ENCODE data around the gene MYH13.

Gene MYH13

GRCh38 chr17:10344816-10345215 is 28.0 kb downstream of the MYH13 start:
- no peak for DNase-seq

GRCh38 chr17:10339051-10339450 is 33.8 kb downstream of the MYH13 start:
- no peak for DNase-seq

- DNase-seq, result peak; percentile 98
Observed at GRCh38 chr17:10337976-10338375, 34.8 kb downstream of the MYH13 start.

DNA sequence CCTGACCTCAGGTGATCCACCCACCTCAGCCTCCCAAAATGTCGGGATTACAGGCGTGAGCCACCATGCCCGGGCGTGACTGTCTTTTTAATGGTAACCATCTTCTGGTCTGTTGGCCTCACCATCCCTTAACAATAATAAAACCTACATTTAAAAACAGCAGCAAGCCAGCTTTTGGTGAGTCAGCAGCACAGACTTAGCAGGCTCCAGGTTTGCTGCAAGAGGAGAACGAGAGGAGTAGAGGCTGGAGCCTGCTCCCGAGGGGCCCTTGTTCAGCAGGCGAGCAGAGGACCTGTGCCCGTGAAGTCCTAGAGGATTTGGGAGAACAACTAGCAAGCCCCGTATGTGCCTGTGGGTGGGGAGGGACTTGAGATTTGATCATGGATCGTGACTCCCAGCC is 35.7 kb downstream of the MYH13 start:
- DNase-seq, result peak; percentile 65

- no peak for DNase-seq
Observed at GRCh38 chr17:10336393-10336792, 36.4 kb downstream of the MYH13 start.

DNA sequence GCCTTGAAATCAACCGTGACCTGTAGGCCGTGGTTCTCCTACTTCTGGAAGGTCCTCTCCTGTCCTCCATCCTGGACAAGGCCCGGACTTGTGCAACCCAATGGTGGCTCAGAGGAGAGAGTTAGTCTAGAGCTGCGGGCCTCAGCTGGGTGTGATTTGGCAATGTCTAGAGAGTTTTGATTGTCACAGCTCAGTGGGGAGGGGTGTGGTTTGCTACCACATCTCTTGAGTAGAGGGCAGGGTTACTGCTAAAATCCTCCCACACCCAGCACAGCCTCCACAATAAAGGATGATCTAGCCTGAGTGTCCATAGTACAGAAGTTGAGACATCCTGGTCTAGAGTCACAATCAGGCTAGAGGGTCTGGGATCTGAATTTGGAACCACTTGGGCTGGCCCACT is 40.3 kb downstream of the MYH13 start:
- no peak for DNase-seq

DNA sequence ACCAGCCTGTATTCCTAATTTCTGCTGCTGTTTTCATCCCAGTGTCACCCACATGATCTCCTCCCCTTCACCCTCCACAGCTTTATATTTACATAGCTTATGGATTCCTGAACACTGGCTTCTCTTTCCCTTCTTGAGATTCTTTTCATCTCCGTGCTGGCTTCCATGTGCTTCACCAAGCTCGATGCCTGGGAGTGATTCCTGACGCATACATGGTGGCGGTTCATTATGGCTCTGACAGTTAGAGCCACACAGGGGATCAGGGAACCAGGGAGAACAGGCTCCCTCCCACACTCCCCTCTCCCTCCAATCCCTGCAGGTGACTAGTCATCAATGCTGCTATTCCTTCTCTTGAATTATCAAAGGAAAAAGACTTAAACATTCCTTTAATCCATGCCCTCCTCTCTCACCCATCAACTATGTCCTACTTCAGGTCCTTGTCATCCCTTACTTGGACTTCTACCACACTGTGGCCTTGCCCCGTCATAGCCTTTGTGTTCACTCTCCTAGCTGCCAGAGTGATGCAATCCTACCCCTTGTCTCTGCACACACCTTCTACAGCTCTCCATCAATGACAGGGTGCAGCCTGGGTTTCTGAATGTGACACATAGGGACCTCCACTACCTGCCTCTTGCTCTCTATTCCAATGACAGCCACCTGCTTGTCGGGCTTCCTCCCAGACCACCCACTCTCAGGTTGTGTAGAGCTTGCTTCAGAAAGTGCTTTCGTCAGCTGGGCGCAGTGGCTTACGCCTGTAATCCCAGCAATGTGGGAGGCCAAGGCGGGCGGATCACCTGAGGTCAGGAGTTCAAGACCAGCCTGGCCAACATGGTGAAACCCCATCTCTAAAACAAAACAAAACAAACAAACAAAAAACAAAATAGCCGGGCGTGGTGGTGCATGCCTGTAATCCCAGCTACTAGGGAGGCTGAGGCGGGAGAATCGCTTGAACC is 43.6 kb downstream of the MYH13 start:
- DNase-seq, result peak; percentile 15

DNA sequence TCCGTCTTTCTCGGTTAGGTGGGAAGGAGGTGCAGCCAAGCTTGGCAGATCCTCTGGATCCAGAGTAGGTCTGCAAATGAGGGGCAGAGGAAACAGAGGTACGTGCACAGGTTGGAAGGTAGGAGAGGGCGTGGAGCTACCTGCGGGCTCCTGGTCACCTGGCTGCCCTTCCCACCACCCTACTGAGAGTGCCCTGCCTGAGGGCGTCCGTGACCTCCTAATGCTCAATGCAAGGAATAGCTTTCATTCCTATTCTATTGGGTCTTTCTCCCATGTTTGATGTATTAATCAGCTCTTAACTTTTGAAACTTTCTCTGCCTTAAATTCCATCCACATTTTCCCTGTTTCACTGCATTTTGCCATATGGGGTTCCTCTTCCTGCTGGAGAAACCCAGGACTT is 44.6 kb downstream of the MYH13 start:
- no peak for DNase-seq

DNA sequence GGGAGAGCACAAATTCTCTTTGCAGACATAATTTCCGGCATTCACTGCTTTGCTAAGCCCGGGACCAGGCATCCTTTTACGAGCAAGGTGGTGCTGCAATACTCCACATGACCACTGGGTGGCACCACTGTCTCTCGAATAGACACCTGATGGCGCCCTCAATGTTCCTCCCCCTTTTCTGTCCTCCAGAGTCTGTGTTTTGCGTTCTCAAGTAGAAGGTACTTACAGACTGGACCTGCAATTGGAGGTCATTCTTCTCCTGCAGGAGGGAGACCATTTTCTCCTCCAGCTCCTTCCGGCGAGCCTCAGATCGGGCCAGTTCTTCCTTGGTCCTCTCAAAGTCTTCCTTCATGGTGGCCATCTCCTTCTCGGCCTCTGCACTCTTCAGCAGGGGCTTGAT is 45.2 kb downstream of the MYH13 start:
- peak; percentile 82 for DNase-seq

- DNase-seq, result peak; percentile 28
Observed at GRCh38 chr17:10325031-10325695, 47.6 kb downstream of the MYH13 start.

DNA sequence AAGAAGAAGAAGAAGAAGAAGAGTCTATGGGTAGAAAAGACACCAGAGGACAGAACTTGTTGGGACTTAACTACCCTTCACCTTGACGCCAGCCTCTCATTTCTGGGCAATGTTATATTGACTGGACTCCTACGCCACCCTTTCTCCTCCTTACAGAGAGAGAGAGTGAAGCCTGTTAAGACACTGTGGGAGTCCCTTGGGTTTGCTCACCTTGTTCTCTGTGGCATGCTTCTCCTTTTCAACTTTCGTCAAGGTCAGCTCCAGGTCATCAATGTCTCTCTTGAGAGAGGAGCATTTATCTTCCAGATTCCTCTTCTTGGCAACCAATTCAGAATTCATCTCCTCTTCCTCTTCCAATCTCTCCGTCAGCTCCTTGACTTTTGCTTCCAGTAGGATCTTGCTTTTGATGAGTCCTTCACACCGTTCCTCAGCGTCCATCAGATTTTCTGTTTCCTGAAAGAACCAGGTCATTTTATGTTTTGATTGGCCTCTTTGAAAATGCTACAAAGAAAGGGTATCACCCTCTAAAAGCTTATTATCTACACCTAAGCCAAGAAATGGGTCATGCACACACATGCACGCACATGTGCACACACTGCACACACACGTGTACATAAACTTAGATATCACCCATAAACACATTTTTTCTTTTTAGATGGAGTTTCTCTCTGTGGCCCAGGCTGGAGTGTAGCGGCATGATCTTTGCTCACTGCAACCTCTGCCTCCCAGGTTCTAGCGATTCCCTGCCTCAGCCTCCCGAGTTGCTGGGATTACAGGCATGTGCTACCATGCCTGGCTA is 48.8 kb downstream of the MYH13 start:
- no peak for DNase-seq

- no peak for DNase-seq
Observed at GRCh38 chr17:10318535-10318934, 54.3 kb downstream of the MYH13 start.

DNA sequence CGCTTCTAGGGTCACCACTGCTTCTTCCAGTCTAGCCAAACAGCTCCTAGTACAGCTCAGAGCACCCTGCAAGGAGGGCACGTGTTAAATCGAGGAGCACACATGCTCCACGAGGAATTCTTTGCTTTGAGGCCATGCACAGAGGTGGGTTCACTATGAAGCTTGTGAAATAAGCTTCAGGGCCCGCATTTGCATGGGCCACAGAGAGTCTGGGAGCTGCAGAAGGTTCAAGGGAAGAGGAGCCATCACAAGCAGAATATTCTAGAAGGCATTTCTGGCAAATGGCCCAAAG is 55.3 kb downstream of the MYH13 start:
- no peak for DNase-seq

GRCh38 chr17:10316801-10317542 is 55.8 kb downstream of the MYH13 start:
- peak; percentile 65 for DNase-seq

DNA sequence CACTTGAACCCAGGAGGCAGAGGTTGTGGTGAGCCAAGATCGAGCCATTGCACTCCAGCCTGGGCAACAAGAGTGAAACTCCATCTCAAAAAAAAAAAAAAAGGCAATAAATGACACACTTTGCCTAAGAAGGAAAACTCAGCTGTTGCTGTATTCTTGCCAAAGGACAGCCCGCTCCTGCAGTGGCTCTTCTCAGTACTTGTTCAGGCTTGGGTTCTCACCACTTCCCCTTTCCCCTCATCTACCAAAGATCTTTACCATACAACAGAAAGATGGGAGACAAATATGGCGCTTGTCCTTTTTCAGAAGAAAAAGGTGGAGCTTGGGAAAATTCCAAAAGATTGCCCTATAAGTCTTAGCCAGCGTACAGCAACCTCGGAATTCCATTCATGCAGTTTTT is 58.5 kb downstream of the MYH13 start:
- no peak for DNase-seq

- DNase-seq, result no peak
Observed at GRCh38 chr17:10313037-10313672, 59.7 kb downstream of the MYH13 start.

DNA sequence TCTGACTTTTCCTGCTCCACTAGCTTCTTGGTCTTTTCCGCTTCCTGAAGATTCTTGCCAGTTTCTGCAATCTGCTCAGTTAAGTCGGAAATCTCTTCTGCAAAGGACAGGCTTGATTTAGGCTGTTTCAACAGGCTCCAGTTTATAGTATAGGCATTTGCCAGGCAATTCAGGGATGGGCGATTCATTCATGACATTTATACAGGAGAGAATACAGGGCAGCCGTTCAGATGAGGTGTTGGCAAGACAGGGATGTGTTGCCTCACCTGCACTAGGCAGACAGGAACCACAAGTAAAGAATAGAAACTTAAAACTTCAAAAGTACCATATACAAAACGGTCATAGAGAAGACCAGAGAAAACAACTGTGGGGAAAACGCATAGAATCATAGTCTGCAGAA is 61.7 kb downstream of the MYH13 start:
- DNase-seq, result no peak

GRCh38 chr17:10309003-10309974 is 63.5 kb downstream of the MYH13 start:
- DNase-seq, result no peak

DNA sequence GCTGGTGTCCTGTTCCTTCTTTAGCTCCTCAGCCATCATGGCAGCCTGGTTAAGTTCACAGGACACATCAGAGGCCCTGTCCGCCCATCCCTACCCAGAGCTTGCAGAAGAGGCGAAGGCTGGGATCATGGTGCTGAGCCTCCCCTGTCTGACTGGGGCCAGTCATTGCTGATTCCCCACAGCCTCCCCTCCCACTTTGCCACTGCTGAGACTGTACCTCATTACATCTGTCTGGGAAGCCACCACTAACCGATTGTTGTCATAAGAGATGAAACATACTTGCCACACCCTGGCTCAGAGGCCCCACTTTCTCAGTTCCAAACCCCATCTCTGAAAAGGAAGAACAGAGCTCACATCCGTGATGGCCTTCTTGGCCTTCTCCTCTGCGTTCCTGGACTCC is 66.2 kb downstream of the MYH13 start:
- DNase-seq, result no peak

- no peak for DNase-seq
Observed at GRCh38 chr17:10305398-10305797, 67.4 kb downstream of the MYH13 start.

GRCh38 chr17:10304758-10305300 is 68.0 kb downstream of the MYH13 start:
- no peak for DNase-seq
